ENCODE measurements around the gene JUNB.

The JUNB gene

GRCh38 chr19:12825254-12826131, 34.2 kb downstream of the JUNB start (continued):
- TF ChIP-seq CREB5 (CRISPR knock-in tag; IDR thresholded peaks at IDR 0.05; ENCODE audit: low read depth): no peak
- no peak for TF ChIP-seq SNAI2 (CRISPR knock-in tag; IDR thresholded peaks at IDR 0.05)
- no peak for TF ChIP-seq CSRNP3 (CRISPR knock-in tag; IDR thresholded peaks at IDR 0.05)

- peak; percentile 85 for ATAC-seq
- no peak for TF ChIP-seq OSR1 (CRISPR knock-in tag; IDR thresholded peaks at IDR 0.05)
- TF ChIP-seq BACH2 (CRISPR knock-in tag; IDR thresholded peaks at IDR 0.05; ENCODE audit: borderline replicate concordance): no peak
- TF ChIP-seq TCF4 (CRISPR knock-in tag; IDR thresholded peaks at IDR 0.05; ENCODE audit: borderline replicate concordance): peak; percentile 32; the same call in 1 of the 2 replicates
- TF ChIP-seq ZNF70 (CRISPR knock-in tag; IDR thresholded peaks at IDR 0.05): no peak
Measured at GRCh38 chr19:12828494-12828893, 37.2 kb downstream of the JUNB start.

- TF ChIP-seq ZNF8 (CRISPR knock-in tag; IDR thresholded peaks at IDR 0.05): no peak
- no peak for ATAC-seq
Measured at GRCh38 chr19:12833418-12833737, 42.1 kb downstream of the JUNB start.

- ATAC-seq: 0 out of 3 replicates have a peak, but pooled peaks have one; percentile 6
- no peak for TF ChIP-seq TOX (CRISPR knock-in tag; IDR thresholded peaks at IDR 0.05; ENCODE audit: borderline replicate concordance)
- no peak for TF ChIP-seq TSHZ2 (CRISPR knock-in tag; IDR thresholded peaks at IDR 0.05)
- no peak for TF ChIP-seq PATZ1 (CRISPR knock-in tag; IDR thresholded peaks at IDR 0.05; ENCODE audit: borderline replicate concordance)
- TF ChIP-seq ESRRG (CRISPR knock-in tag; IDR thresholded peaks at IDR 0.05): no peak
- TF ChIP-seq ZFP30 (CRISPR knock-in tag; IDR thresholded peaks at IDR 0.05): no peak
- TF ChIP-seq ZFP3 (CRISPR knock-in tag; IDR thresholded peaks at IDR 0.05): no peak
- TF ChIP-seq RARB (CRISPR knock-in tag; IDR thresholded peaks at IDR 0.05): no peak
- TF ChIP-seq GLIS3 (CRISPR knock-in tag; IDR thresholded peaks at IDR 0.05): no peak
Measured at GRCh38 chr19:12833738-12834565, 42.7 kb downstream of the JUNB start.

GRCh38 chr19:12834566-12834943, 43.3 kb downstream of the JUNB start, which contains the start of gene RTBDN:
Gene RTBDN (minus strand): TSS chr19:12834579. CDS start chr19:12829979, 4,600 bp downstream.
- TF ChIP-seq CSRNP3 (CRISPR knock-in tag; IDR thresholded peaks at IDR 0.05) (no peak), ARNTL (CRISPR knock-in tag; IDR thresholded peaks at IDR 0.05; ENCODE audit: borderline replicate concordance, low read depth) (no peak), ESRRG (CRISPR knock-in tag; IDR thresholded peaks at IDR 0.05) (no peak), RARB (CRISPR knock-in tag; IDR thresholded peaks at IDR 0.05) (no peak), PPARA (CRISPR knock-in tag; IDR thresholded peaks at IDR 0.05; ENCODE audit: borderline replicate concordance) (no peak)
- no peak for ATAC-seq
